Vagina (tissue), 2 donors: ENCODE results near the gene NR2E3.

Source experiments
- POLR2A ChIP-seq, 2 donors: fragments of 450-650 bp; IDR thresholded peaks; one replicate each; pipeline ENCODE4 v1.6.1; 2017; ENCODE audit warnings: antibody characterized with exemption in 2 of 2, mild to moderate bottlenecking in 2 of 2, moderate library complexity in 2 of 2
- POLR2AphosphoS5 ChIP-seq, 2 donors: sonication (generic); formaldehyde crosslinking; IDR thresholded peaks; one replicate each; pipeline ENCODE4 v1.9.0; 2017; ENCODE audit warnings: antibody characterized with exemption in 2 of 2, mild to moderate bottlenecking in 2 of 2, low read depth in 1 of 2; ENCODE audit not compliant: insufficient read depth in 1 of 2
- TF ChIP-seq, protein P1 (sequence below), 3 experiments: fragments of 450-650 bp in 2 of 3; fragments of 200-600 bp in 1 of 3; sonication (generic) in 1 of 3; IDR thresholded peaks; one replicate each; pipeline ENCODE4 v1.5.1; 2017 to 2019; ENCODE audit warnings: antibody characterized with exemption in 3 of 3, mild to moderate bottlenecking in 2 of 3, moderate library complexity in 2 of 3

DNA sequence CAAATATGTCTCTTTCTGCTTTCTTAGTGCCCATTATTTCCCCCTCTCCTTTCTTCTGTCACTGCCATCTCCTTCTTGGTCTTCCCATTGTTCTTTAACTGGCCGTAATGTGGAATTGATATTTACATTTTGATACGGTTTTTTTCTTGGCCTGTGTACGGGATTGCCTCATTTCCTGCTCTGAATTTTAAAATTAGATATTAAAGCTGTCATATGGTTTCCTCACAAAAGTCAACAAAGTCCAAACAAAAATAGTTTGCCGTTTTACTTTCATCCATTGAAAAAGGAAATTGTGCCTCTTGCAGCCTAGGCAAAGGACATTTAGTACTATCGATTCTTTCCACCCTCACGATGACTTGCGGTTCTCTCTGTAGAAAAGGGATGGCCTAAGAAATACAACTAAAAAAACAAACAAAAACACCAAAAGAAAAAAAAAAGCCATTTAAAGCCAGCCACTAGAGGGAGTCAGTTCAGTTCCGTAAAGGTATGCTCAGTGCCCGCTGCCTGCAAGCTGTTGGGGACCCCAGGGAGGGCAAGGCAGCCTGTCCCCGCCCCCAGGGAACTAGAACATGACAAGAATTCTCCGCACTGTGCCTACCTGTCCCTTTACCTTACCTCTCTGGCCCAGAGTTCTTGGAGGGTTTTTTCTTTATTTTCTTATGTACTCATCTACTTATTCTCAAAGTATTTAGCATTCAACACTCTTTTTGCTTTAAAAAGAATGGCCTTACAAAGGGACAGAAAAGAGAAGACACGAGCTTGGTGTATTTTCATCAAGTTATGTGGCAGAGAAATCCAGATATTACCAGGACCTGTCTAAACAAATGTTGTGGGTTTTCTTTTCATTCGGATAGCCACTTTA lies 30.0 kb upstream of the NR2E3 start:
- TF ChIP-seq, protein P1, sequence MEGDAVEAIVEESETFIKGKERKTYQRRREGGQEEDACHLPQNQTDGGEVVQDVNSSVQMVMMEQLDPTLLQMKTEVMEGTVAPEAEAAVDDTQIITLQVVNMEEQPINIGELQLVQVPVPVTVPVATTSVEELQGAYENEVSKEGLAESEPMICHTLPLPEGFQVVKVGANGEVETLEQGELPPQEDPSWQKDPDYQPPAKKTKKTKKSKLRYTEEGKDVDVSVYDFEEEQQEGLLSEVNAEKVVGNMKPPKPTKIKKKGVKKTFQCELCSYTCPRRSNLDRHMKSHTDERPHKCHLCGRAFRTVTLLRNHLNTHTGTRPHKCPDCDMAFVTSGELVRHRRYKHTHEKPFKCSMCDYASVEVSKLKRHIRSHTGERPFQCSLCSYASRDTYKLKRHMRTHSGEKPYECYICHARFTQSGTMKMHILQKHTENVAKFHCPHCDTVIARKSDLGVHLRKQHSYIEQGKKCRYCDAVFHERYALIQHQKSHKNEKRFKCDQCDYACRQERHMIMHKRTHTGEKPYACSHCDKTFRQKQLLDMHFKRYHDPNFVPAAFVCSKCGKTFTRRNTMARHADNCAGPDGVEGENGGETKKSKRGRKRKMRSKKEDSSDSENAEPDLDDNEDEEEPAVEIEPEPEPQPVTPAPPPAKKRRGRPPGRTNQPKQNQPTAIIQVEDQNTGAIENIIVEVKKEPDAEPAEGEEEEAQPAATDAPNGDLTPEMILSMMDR (IDR thresholded peaks at IDR 0.05) = peak; percentile 30 to 76 (median 42)
- TF ChIP-seq POLR2A (IDR thresholded peaks at IDR 0.05) (no peak), POLR2AphosphoS5 (IDR thresholded peaks at IDR 0.05; ENCODE audit: insufficient read depth in 1 of 2, low read depth in 1 of 2) (no peak)
